Measurements from ENCODE around the gene SLF1.
A peak's percentile ranks its signal among the peaks of the same experiment; 100 is the strongest.
"Not testable (repeated sequence)": the region's sequence is repeated elsewhere in the genome, so short reads cannot be mapped to it uniquely, and the experiment has no call there.

SLF1 gene

GRCh38 chr5:94618493-94619328, at the start of gene SLF1, which contains the start of gene KIAA0825:
SLF1 (plus strand) TSS chr5:94618669; CDS start chr5:94628811, 10,142 bp downstream.
KIAA0825 (minus strand) TSS chr5:94618604; CDS start chr5:94537126, 81,478 bp downstream.
- peak; percentile 81 for DNase-seq (ENCODE audit: low read depth)

DNA sequence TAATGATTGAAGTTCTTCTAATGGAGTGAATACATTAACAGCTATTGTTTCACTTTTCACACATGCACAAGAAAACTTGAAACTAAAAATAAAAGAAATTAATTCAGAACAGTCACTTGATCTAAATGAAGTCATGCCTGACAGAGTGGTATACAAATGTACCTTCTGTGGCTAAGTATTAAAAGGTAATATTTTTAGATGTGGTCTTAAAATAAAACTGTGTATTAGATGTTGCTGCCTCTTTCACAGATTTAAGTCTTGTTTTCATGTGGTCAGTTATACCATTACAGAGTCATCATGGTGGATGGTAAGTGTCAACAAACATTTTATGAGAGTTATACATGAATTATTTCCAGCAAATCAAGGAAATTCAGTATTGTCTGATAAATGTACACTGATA, 47.1 kb upstream of the SLF1 start:
- DNase-seq (ENCODE audit: low read depth) = no peak

- DNase-seq (ENCODE audit: low read depth) = not testable (repeated sequence)
Measured at GRCh38 chr5:94573349-94573748, 45.1 kb upstream of the SLF1 start.

- DNase-seq (ENCODE audit: low read depth) = no peak
Measured at GRCh38 chr5:94575196-94575595, 43.3 kb upstream of the SLF1 start.

- no peak for DNase-seq (ENCODE audit: low read depth)
Measured at GRCh38 chr5:94577466-94578245, 40.8 kb upstream of the SLF1 start.

- DNase-seq (ENCODE audit: low read depth) = no peak
Measured at GRCh38 chr5:94595281-94595840, 23.1 kb upstream of the SLF1 start.

- no peak for DNase-seq (ENCODE audit: low read depth)
Measured at GRCh38 chr5:94613583-94613982, 4.9 kb upstream of the SLF1 start.

GRCh38 chr5:94614156-94614805, 4.2 kb upstream of the SLF1 start:
- no peak for DNase-seq (ENCODE audit: low read depth)

GRCh38 chr5:94615862-94616261, 2.6 kb upstream of the SLF1 start:
- DNase-seq (ENCODE audit: low read depth) = no peak

GRCh38 chr5:94618029-94618492, 408 bp upstream of the SLF1 start:
- DNase-seq (ENCODE audit: low read depth) = no peak

- DNase-seq (ENCODE audit: low read depth) = no peak
Measured at GRCh38 chr5:94620256-94620655, 1.8 kb downstream of the SLF1 start.

DNA sequence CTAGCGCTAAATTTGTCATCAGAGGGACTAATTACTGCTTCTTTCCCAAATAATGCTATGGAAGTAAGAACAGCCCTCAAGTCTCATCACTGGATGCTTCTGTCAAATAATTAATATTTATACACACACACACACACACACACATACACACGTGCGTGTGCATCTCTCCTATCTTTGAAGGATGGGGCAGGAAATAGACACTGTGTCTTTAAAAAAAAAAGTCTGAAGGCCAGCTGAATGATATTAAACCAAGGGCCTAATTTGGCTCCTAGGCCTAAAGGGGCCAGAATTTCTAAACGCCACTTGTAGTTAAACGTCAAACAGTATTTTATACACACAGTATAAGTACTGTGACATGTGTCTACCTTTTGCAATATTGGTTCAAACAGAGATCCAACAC, 3.3 kb downstream of the SLF1 start:
- no peak for DNase-seq (ENCODE audit: low read depth)

DNA sequence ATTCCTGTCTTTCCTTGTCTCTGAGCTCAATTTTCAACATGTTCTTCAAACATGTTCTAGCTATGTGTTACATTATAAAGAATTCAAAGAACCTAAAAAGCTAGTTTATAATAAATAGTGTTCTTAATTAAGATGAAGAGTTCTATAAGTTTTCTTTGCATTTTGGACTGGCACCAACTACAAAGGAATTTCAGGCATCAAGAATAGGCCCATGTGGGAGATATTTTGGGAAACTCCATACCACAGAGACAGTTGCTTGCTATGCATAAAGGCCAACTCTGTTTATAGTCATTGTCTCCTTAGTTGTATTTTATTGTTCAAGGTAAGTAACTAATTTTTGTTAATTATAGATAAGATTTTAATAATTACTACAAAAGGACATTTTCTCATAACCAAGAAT, 4.5 kb downstream of the SLF1 start:
- no peak for DNase-seq (ENCODE audit: low read depth)

GRCh38 chr5:94623877-94624276, 5.4 kb downstream of the SLF1 start:
- no peak for DNase-seq (ENCODE audit: low read depth)

- no peak for DNase-seq (ENCODE audit: low read depth)
Measured at GRCh38 chr5:94627191-94627590, 8.7 kb downstream of the SLF1 start.

- DNase-seq (ENCODE audit: low read depth) = no peak
Measured at GRCh38 chr5:94632024-94632423, 13.6 kb downstream of the SLF1 start.

- DNase-seq (ENCODE audit: low read depth) = no peak
Measured at GRCh38 chr5:94640176-94640575, 21.7 kb downstream of the SLF1 start.

DNA sequence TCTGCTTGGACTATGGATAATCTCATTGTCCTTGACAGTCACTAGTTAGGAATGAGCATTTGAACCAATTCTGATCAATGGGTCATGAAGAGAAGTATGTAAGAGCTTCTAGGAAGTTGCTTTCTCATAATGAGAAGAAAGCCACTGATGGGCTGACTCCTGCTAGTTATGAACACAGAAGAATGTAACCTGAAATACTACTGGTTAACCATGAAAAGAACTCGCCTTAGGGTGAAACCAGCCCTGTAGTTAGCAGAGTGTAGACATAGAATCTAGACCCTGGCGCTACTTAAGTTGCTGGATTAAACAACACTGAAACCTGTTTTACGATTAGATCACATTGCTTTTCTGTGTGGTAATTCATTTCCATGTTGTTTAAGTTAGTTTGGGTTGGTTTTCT, 26.6 kb downstream of the SLF1 start:
- no peak for DNase-seq (ENCODE audit: low read depth)

GRCh38 chr5:94646758-94647157, 28.3 kb downstream of the SLF1 start:
- DNase-seq (ENCODE audit: low read depth) = no peak

- DNase-seq (ENCODE audit: low read depth) = no peak
Measured at GRCh38 chr5:94649874-94650273, 31.4 kb downstream of the SLF1 start.

GRCh38 chr5:94658272-94658671, 39.8 kb downstream of the SLF1 start:
- DNase-seq (ENCODE audit: low read depth) = no peak

DNA sequence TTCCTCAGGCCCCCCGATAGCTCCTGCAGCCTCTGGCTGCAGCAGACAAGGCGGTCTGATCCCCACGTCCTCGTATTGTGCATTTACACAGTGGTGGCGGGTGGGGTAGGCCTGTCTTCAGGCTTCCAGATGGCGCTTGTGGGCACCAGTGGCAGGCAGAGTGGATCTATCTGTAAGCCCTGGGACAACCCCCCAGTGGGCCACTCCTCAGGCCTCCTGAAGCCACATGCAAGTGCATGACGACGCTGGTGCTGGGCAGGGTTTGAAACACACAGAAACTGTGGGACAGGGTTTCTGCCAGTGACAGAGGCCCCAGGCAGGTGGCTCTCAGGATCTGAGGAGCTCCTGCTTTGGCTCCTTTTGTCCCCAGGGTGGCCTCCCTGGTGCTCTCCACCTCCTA, 42.0 kb downstream of the SLF1 start:
- no peak for DNase-seq (ENCODE audit: low read depth)
